Activated CD4-positive, alpha-beta T cell treated with anti-CD3 and anti-CD28 coated beads, Interleukin-2, amount 10 ng/mL, durations not matched to agents 24 days and 14 days (primary cell): ENCODE results near the gene CCDC180. TPM values are rescaled to one million over a fixed set of nuclear protein-coding genes. Genes with fewer than 3 reads are reported as not detected.
"Not testable (repeated sequence)": the region's sequence is repeated elsewhere in the genome, so short reads cannot be mapped to it uniquely, and the experiment has no call there.

ENCODE experiments used
- DNase-seq: peaks from one replicate; pipeline ENCODE4 v3.0.0; 2022
- H3K27ac Mint-ChIP-seq: one replicate; pipeline ENCODE4 v1.8.0; 2022; ENCODE audit warnings: mild to moderate bottlenecking, mixed read lengths
- H3K27me3 Mint-ChIP-seq: one replicate; pipeline ENCODE4 v1.8.0; 2022; ENCODE audit warnings: mixed read lengths
- H3K36me3 Mint-ChIP-seq: one replicate; pipeline ENCODE4 v1.8.0; 2022; ENCODE audit warnings: low read depth, mild to moderate bottlenecking, mixed read lengths
- H3K4me1 Mint-ChIP-seq: one replicate; pipeline ENCODE4 v1.8.0; 2021; ENCODE audit warnings: mixed read lengths
- H3K4me3 Mint-ChIP-seq: one replicate; pipeline ENCODE4 v1.8.0; 2022; ENCODE audit warnings: mild to moderate bottlenecking, moderate library complexity, mixed read lengths
- H3K9me3 Mint-ChIP-seq: one replicate; pipeline ENCODE4 v1.8.0; 2021; ENCODE audit warnings: mixed read lengths
- intact Hi-C: fragments of 100-400 bp; cut with micrococcal nuclease; formaldehyde crosslinking; loops from one replicate; pipeline ENCODE4 v1.15.1; 2023
- total RNA-seq: library from RNA; stranded (reverse); gene quantifications from 2 replicates; pipeline ENCODE4 v1.2.3, GENCODE V29; 2022

The CCDC180 gene
- total RNA-seq, result 0.89 and 1.9 TPM in 2 replicates

GRCh38 chr9:97307500-97308163, at the start of gene CCDC180:
TSS of gene CCDC180 (plus strand) at chr9:97307659. CDS start at chr9:97308064, 405 bp downstream.
- DNase-seq, result no peak
- Mint-ChIP-seq H3K4me1 (no peaks in the 10 kb centered on the region), H3K9me3 (peaks cover 3% of the 10 kb centered on the region), H3K27ac (no peak within 1 kb of the TSS), H3K27me3 (peaks cover 2% of the 10 kb centered on the region), H3K4me3 (no peak within 1 kb of the TSS), H3K36me3 (no peaks in the 10 kb centered on the region)
- intact Hi-C loops, result no loop called here

GRCh38 chr9:97259834-97260514, 47.5 kb upstream of the CCDC180 start:
- H3K27me3 Mint-ChIP-seq, H3K9me3 Mint-ChIP-seq, H3K27ac Mint-ChIP-seq, DNase-seq, H3K36me3 Mint-ChIP-seq, H3K4me1 Mint-ChIP-seq, H3K4me3 Mint-ChIP-seq, intact Hi-C loops: not testable (repeated sequence)

GRCh38 chr9:97271292-97271691, 36.2 kb upstream of the CCDC180 start:
- Mint-ChIP-seq H3K27me3 (no peaks in the 10 kb centered on the region), H3K36me3 (no peaks in the 10 kb centered on the region), H3K4me3 (no peak overlapping the region), H3K9me3 (no peaks in the 10 kb centered on the region), H3K27ac (no peak overlapping the region), H3K4me1 (no peaks in the 10 kb centered on the region)
- intact Hi-C loops, result no loop called here
- DNase-seq, result no peak

GRCh38 chr9:97272072-97272471, 35.4 kb upstream of the CCDC180 start:
- Mint-ChIP-seq H3K9me3 (no peaks in the 10 kb centered on the region), H3K4me1 (no peaks in the 10 kb centered on the region), H3K4me3 (no peak overlapping the region), H3K27me3 (no peaks in the 10 kb centered on the region), H3K36me3 (no peaks in the 10 kb centered on the region), H3K27ac (no peak overlapping the region)
- intact Hi-C loops, result no loop called here
- DNase-seq, result no peak

GRCh38 chr9:97276310-97276852, 31.1 kb upstream of the CCDC180 start:
- Mint-ChIP-seq H3K36me3 (no peaks in the 10 kb centered on the region), H3K27me3 (no peaks in the 10 kb centered on the region), H3K9me3 (no peaks in the 10 kb centered on the region), H3K4me3 (no peak overlapping the region), H3K4me1 (no peaks in the 10 kb centered on the region), H3K27ac (no peak overlapping the region)
- intact Hi-C loops, result no loop called here
- no peak for DNase-seq

- intact Hi-C loops, result no loop called here
- H3K4me3 Mint-ChIP-seq, result no peak overlapping the region
- DNase-seq, result no peak
- no peaks in the 10 kb centered on the region for H3K27me3 Mint-ChIP-seq
- H3K36me3 Mint-ChIP-seq, result peaks cover 4% of the 10 kb centered on the region
- no peaks in the 10 kb centered on the region for H3K9me3 Mint-ChIP-seq
- no peaks in the 10 kb centered on the region for H3K4me1 Mint-ChIP-seq
- H3K27ac Mint-ChIP-seq, result no peak overlapping the region
Observed at GRCh38 chr9:97277953-97278352, 29.5 kb upstream of the CCDC180 start.

GRCh38 chr9:97280755-97281330, 26.6 kb upstream of the CCDC180 start:
- H3K4me3 Mint-ChIP-seq, result no peak overlapping the region
- peaks cover 6% of the 10 kb centered on the region for H3K36me3 Mint-ChIP-seq
- DNase-seq, result no peak
- H3K9me3 Mint-ChIP-seq, result no peaks in the 10 kb centered on the region
- no peaks in the 10 kb centered on the region for H3K4me1 Mint-ChIP-seq
- H3K27me3 Mint-ChIP-seq, result no peaks in the 10 kb centered on the region
- H3K27ac Mint-ChIP-seq, result no peak overlapping the region
- intact Hi-C loops, result no loop called here

GRCh38 chr9:97283768-97284167, 23.7 kb upstream of the CCDC180 start:
- no peak for DNase-seq
- H3K4me1 Mint-ChIP-seq, result no peaks in the 10 kb centered on the region
- H3K27me3 Mint-ChIP-seq, result no peaks in the 10 kb centered on the region
- no peak overlapping the region for H3K27ac Mint-ChIP-seq
- H3K9me3 Mint-ChIP-seq, result no peaks in the 10 kb centered on the region
- no peak overlapping the region for H3K4me3 Mint-ChIP-seq
- intact Hi-C loops, result no loop called here
- peaks cover 15% of the 10 kb centered on the region for H3K36me3 Mint-ChIP-seq

- peaks cover 15% of the 10 kb centered on the region for H3K36me3 Mint-ChIP-seq
- H3K4me3 Mint-ChIP-seq, result no peak overlapping the region
- intact Hi-C loops, result no loop called here
Observed at GRCh38 chr9:97284798-97285197, 22.7 kb upstream of the CCDC180 start.

GRCh38 chr9:97292200-97292599, 15.3 kb upstream of the CCDC180 start:
- no peak for DNase-seq
- intact Hi-C loops, result no loop called here
- no peak overlapping the region for H3K4me3 Mint-ChIP-seq
- H3K36me3 Mint-ChIP-seq, result peaks cover 5% of the 10 kb centered on the region
- H3K4me1 Mint-ChIP-seq, result no peaks in the 10 kb centered on the region
- H3K27me3 Mint-ChIP-seq, result no peaks in the 10 kb centered on the region
- H3K9me3 Mint-ChIP-seq, result peaks cover under 1% of the 10 kb centered on the region
- H3K27ac Mint-ChIP-seq, result no peak overlapping the region

More at GRCh38 chr9:97284798-97285197, 22.7 kb upstream of the CCDC180 start:
- Mint-ChIP-seq H3K4me1 (no peaks in the 10 kb centered on the region), H3K9me3 (no peaks in the 10 kb centered on the region), H3K27ac (no peak overlapping the region), H3K27me3 (no peaks in the 10 kb centered on the region)
- DNase-seq, result no peak

- Mint-ChIP-seq H3K36me3 (peaks cover 4% of the 10 kb centered on the region), H3K9me3 (peaks cover 4% of the 10 kb centered on the region), H3K4me3 (no peak overlapping the region), H3K27ac (no peak overlapping the region), H3K27me3 (no peaks in the 10 kb centered on the region), H3K4me1 (no peaks in the 10 kb centered on the region)
- no peak for DNase-seq
- intact Hi-C loops, result no loop called here
Observed at GRCh38 chr9:97293207-97293721, 14.2 kb upstream of the CCDC180 start.

GRCh38 chr9:97293818-97294217, 13.6 kb upstream of the CCDC180 start:
- Mint-ChIP-seq H3K4me1 (no peaks in the 10 kb centered on the region), H3K36me3 (peaks cover 2% of the 10 kb centered on the region), H3K27ac (no peak overlapping the region), H3K9me3 (peaks cover 4% of the 10 kb centered on the region), H3K27me3 (no peaks in the 10 kb centered on the region), H3K4me3 (no peak overlapping the region)
- DNase-seq, result no peak
- intact Hi-C loops, result no loop called here

GRCh38 chr9:97297889-97298288, 9.6 kb upstream of the CCDC180 start:
- Mint-ChIP-seq H3K4me3 (no peak overlapping the region), H3K36me3 (peaks cover 2% of the 10 kb centered on the region), H3K4me1 (no peaks in the 10 kb centered on the region), H3K9me3 (peaks cover 4% of the 10 kb centered on the region), H3K27me3 (no peaks in the 10 kb centered on the region), H3K27ac (no peak overlapping the region)
- DNase-seq, result no peak
- intact Hi-C loops, result no loop called here

- no peak for DNase-seq
- no peak overlapping the region for H3K4me3 Mint-ChIP-seq
- peaks cover 4% of the 10 kb centered on the region for H3K9me3 Mint-ChIP-seq
- no peaks in the 10 kb centered on the region for H3K27me3 Mint-ChIP-seq
- intact Hi-C loops, result no loop called here
- peaks cover 2% of the 10 kb centered on the region for H3K36me3 Mint-ChIP-seq
- no peaks in the 10 kb centered on the region for H3K4me1 Mint-ChIP-seq
- no peak overlapping the region for H3K27ac Mint-ChIP-seq
Observed at GRCh38 chr9:97299809-97300414, 7.5 kb upstream of the CCDC180 start.
